Nephron progenitor cell (in vitro differentiated cells): Measurements from ENCODE around the gene CCNB1.
A peak's percentile ranks its signal among the peaks of the same experiment; 100 is the strongest.
"Not testable (repeated sequence)": the region's sequence is repeated elsewhere in the genome, so short reads cannot be mapped to it uniquely, and the experiment has no call there.

Experiments used
- DNase-seq: peaks from one replicate; pipeline ENCODE4 v3.0.0; 2021
- H3K27ac Mint-ChIP-seq: 2 replicates; pipeline ENCODE4 v1.8.0; 2021; ENCODE audit warnings: mild to moderate bottlenecking, moderate library complexity, mixed read lengths
- H3K27me3 Mint-ChIP-seq: 2 replicates; pipeline ENCODE4 v1.8.0; 2021; ENCODE audit warnings: mild to moderate bottlenecking, low read depth, mixed read lengths; ENCODE audit not compliant: poor library complexity
- H3K36me3 Mint-ChIP-seq: 2 replicates; pipeline ENCODE4 v1.8.0; 2021; ENCODE audit warnings: low read depth, mixed read lengths
- H3K4me1 Mint-ChIP-seq: 2 replicates; pipeline ENCODE4 v1.8.0; 2021; ENCODE audit warnings: mixed read lengths
- H3K4me3 Mint-ChIP-seq: 2 replicates; pipeline ENCODE4 v1.8.0; 2021; ENCODE audit warnings: mild to moderate bottlenecking, moderate library complexity, mixed read lengths
- H3K9me3 Mint-ChIP-seq: 2 replicates; pipeline ENCODE4 v1.8.0; 2021; ENCODE audit warnings: mild to moderate bottlenecking, moderate library complexity, mixed read lengths
- TF ChIP-seq, protein P1 (sequence below): fragments of 200-600 bp; sonication (generic); IDR thresholded peaks from 2 replicates; pipeline ENCODE4 v1.5.0; 2021; ENCODE audit warnings: antibody characterized with exemption

CCNB1 gene

DNA sequence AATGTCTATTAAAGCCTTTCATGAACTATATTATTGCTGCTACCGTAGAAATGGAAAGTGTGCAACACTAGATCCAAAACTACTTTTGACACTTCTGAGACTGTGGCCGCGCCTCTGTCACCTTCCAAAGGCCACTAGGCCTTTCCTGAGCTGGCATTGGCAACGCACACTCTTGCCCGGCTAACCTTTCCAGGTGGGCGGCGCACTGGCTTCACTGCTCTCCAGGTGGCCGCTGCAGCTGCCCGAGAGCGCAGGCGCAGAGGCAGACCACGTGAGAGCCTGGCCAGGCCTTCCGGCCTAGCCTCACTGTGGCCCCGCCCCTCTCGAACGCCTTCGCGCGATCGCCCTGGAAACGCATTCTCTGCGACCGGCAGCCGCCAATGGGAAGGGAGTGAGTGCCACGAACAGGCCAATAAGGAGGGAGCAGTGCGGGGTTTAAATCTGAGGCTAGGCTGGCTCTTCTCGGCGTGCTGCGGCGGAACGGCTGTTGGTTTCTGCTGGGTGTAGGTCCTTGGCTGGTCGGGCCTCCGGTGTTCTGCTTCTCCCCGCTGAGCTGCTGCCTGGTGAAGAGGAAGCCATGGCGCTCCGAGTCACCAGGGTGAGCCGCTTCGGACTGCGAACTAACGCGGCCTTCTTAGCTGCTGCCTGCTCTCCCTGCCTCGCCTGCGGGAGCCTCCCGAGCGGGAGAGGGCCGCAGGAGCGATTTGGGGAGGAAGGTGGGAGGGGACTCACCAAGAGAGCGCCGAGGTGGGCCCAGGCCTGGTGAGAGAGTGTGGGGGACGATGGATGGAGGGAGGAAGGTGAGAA, at the start of gene CCNB1:
TSS of gene CCNB1 (plus strand) at position 465 of the 807 bp plus-strand sequence. CDS start at position 578, 113 bp downstream.
- Mint-ChIP-seq H3K27ac (peak within 1 kb of the TSS; percentile 97), H3K27me3 (peaks cover 6% of the 10 kb centered on the region), H3K9me3 (peaks cover 13% of the 10 kb centered on the region), H3K36me3 (peaks cover 35% of the 10 kb centered on the region), H3K4me3 (peak within 1 kb of the TSS; percentile 96), H3K4me1 (peaks cover 40% of the 10 kb centered on the region)
- DNase-seq = peak; percentile 97
- TF ChIP-seq, protein P1, sequence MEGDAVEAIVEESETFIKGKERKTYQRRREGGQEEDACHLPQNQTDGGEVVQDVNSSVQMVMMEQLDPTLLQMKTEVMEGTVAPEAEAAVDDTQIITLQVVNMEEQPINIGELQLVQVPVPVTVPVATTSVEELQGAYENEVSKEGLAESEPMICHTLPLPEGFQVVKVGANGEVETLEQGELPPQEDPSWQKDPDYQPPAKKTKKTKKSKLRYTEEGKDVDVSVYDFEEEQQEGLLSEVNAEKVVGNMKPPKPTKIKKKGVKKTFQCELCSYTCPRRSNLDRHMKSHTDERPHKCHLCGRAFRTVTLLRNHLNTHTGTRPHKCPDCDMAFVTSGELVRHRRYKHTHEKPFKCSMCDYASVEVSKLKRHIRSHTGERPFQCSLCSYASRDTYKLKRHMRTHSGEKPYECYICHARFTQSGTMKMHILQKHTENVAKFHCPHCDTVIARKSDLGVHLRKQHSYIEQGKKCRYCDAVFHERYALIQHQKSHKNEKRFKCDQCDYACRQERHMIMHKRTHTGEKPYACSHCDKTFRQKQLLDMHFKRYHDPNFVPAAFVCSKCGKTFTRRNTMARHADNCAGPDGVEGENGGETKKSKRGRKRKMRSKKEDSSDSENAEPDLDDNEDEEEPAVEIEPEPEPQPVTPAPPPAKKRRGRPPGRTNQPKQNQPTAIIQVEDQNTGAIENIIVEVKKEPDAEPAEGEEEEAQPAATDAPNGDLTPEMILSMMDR = no peak

DNA sequence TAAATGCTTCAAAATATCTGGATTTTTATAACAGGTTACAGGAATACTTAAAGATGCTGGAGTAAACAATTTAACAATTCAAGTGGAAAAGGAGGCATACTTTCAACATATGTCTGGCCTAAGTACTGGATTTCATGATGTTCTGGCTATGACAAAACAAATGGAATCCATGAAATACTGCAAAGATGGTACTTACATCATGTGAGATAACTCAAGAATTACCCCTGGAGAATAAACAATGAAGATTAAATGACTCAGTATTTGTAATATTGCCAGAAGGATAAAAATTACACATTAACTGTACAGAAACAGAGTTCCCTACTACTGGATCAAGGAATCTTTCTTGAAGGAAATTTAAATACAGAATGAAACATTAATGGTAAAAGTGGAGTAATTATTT, 37.5 kb upstream of the CCNB1 start:
- Mint-ChIP-seq H3K27me3 (no peaks in the 10 kb centered on the region), H3K36me3 (peaks cover 52% of the 10 kb centered on the region), H3K4me1 (no peaks in the 10 kb centered on the region), H3K27ac (no peak overlapping the region), H3K9me3 (no peaks in the 10 kb centered on the region), H3K4me3 (no peak overlapping the region)
- TF ChIP-seq, protein P1 = no peak
- DNase-seq = no peak

DNA sequence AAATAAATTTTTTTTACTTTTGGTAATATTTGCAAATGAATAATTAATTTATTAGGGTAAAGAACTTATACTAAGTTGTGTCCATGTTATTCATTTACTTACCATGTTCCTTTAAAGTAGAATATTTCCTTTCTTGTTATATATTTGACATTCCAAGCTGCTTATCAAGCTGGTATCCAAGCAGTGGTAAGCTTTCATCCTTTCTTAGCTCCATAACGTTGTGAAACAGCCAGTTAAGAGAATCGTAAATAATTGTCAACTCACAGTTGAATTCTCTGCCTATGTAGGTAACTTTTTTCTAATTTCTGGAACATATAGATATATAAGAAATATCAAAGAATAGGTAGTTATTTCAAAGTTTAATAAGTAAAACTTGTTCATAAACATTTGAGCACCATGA, 36.7 kb upstream of the CCNB1 start:
- Mint-ChIP-seq H3K27me3 (no peaks in the 10 kb centered on the region), H3K4me1 (no peaks in the 10 kb centered on the region), H3K4me3 (no peak overlapping the region), H3K9me3 (no peaks in the 10 kb centered on the region), H3K27ac (no peak overlapping the region), H3K36me3 (peaks cover 44% of the 10 kb centered on the region)
- DNase-seq = no peak
- TF ChIP-seq, protein P1 = no peak

DNA sequence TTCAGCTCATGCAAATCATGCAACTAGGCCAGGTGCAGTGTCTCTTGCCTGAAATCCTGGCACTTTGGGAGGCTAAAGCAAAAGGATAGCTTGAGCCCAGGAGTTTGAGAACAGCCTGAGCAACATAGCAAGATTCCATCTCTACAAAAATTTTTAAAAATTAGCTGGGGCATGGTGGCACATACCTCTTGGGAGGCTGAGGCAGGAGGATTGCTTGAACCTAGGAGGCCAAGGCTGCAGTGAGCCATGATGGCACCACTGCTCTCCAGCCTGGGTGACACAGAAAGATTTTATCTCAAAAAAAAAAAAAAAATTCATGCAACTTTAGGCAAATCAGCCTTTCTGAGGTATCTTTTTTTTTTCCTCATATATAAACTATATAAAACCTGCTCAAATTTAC, 35.6 kb upstream of the CCNB1 start:
- Mint-ChIP-seq H3K27ac (no peak overlapping the region), H3K27me3 (no peaks in the 10 kb centered on the region)

DNA sequence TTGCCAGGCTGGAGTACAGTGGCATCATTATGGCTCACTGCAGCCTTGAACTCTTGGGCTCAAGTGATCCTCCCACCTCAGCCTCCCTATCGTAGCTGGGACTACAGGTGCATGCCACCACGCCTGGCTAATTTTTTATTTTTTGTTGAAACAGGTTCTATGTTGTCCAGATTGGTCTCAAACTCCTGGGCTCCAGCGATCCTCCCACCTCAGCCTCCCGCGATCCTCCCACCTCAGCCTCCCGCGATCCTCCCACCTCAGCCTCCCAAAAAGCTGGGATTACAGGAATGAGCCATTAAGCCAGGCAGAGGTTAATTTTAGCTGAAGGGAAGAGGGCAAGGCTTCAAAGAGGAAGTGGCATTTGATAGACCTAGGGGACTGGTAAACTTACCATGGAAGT, 32.8 kb upstream of the CCNB1 start:
- H3K4me3 Mint-ChIP-seq = no peak overlapping the region
- DNase-seq = no peak
- TF ChIP-seq, protein P1 = no peak
- no peaks in the 10 kb centered on the region for H3K27me3 Mint-ChIP-seq
- H3K4me1 Mint-ChIP-seq = no peaks in the 10 kb centered on the region
- H3K9me3 Mint-ChIP-seq = peaks cover 4% of the 10 kb centered on the region
- H3K36me3 Mint-ChIP-seq = peaks cover 17% of the 10 kb centered on the region
- H3K27ac Mint-ChIP-seq = no peak overlapping the region

More for the DNA sequence above, 35.6 kb upstream of the CCNB1 start:
- peaks cover 38% of the 10 kb centered on the region for H3K36me3 Mint-ChIP-seq
- H3K4me3 Mint-ChIP-seq = no peak overlapping the region
- no peaks in the 10 kb centered on the region for H3K9me3 Mint-ChIP-seq
- DNase-seq = no peak
- TF ChIP-seq, protein P1 = no peak
- H3K4me1 Mint-ChIP-seq = no peaks in the 10 kb centered on the region

DNA sequence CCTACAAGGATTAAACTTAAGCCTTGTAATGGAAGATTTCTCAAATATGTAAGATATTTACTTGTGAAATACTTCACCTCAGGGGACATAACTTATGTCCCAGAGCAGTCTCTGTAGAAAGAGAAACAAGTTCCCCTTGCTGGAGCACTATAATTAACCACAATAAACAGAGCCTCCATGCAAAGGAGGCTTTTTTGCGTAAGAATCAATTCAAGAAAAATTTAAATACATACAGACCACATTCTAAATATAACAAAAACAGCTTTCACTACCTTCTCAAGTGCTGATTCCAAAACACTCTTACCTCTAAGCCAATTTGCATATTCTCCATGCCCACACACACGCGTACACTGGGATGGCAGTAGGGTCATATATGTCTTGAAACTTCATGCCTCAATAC, 30.7 kb upstream of the CCNB1 start:
- Mint-ChIP-seq H3K4me1 (no peaks in the 10 kb centered on the region), H3K27me3 (no peaks in the 10 kb centered on the region), H3K36me3 (peaks cover 5% of the 10 kb centered on the region), H3K4me3 (no peak overlapping the region), H3K9me3 (peaks cover 24% of the 10 kb centered on the region), H3K27ac (no peak overlapping the region)
- no peak for DNase-seq
- TF ChIP-seq, protein P1 = no peak

DNA sequence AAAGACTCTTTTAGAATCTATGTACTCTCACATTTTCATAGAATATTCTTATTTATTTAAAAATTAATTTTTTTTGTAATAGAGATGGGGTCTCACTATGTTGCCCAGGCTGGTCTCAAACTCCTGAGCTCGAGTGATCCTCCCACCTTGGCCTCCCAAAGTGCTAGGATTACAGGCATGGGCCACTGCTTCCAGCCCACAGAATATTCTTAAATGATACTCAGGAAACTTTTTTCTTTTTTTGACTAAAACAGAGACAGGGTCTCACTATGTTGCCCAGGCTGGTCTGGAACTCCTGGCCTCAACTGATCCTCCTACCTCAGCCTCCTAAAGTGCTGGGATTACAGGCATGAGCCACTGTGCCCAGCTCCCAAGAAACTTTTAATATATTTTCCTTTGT, 29.7 kb upstream of the CCNB1 start:
- not testable (repeated sequence) for DNase-seq, H3K4me3 Mint-ChIP-seq, H3K27me3 Mint-ChIP-seq, H3K27ac Mint-ChIP-seq, H3K36me3 Mint-ChIP-seq, H3K4me1 Mint-ChIP-seq
- H3K9me3 Mint-ChIP-seq = peaks cover 28% of the 10 kb centered on the region
